GM13976 (cell line): ENCODE data around the gene SMAD2.
"Not testable (repeated sequence)": the region's sequence is repeated elsewhere in the genome, so short reads cannot be mapped to it uniquely, and the experiment has no call there.

Source experiments
- DNase-seq: peaks from one replicate; pipeline ENCODE4 v3.0.0; 2012; ENCODE audit warnings: low spot score
- in situ Hi-C: fragments of 300-500 bp; cut with MboI; formaldehyde crosslinking; loops from one replicate; pipeline ENCODE4 v1.12.0; 2022; ENCODE audit warnings: low sequenced_read_pairs, mixed read lengths, inconsistent platforms; ENCODE audit not compliant: unreplicated experiment
- TF ChIP-seq, protein P1 (sequence below): IDR thresholded peaks from 2 replicates; pipeline ENCODE4 v1.5.1; 2012; ENCODE audit warnings: borderline replicate concordance, mild to moderate bottlenecking; ENCODE audit not compliant: insufficient read depth; ENCODE audit errors: extremely low read depth, missing control alignments, control extremely low read depth

Gene SMAD2

DNA sequence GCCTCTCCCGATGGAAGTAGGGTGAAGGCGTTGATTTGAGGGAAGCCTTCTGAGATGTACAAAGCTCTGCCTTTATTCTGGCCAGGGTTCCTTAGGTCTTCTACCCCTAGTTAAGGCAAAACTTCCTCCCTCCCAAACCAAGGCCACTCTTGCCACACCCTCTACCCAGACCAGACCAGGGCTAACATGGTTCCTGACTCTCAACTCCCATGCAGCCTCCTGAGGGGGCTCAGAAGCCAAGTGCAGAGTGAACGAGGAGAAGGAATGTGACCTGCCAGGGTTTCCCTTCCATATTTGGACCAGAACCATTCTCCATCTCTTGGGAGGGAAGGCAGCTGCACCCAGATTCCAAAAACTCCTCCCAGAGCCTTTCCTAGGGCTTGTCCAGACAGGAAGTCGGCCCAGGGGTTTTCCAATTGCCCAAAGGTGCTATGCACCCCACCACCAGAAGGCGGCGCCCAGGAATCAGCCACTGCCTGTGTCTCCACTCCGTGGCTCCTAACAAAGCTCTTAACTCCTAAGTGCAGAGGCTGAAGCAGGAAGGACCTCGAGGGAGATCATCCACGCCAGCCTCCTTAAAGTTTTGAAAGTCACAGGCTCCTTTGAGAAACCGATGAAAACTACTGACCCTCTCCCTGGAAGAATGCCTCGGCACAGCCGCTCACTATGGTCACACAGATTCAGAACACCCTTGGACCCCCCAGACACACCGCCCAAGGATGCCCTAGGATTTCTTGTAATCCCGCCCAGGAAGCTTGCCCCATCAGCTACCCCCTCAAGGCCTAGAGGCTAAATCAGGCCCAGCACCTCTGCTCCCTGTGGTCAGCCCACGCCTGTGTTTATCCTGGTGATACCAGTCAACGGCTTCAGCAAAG is 157.8 kb downstream of the SMAD2 start:
- in situ Hi-C loops, result loop anchor here (5.0 to 10.0 kb wide), 2 partner anchors 255 to 662 kb away; no protein-coding TSS in a partner anchor
- TF ChIP-seq, protein P1, sequence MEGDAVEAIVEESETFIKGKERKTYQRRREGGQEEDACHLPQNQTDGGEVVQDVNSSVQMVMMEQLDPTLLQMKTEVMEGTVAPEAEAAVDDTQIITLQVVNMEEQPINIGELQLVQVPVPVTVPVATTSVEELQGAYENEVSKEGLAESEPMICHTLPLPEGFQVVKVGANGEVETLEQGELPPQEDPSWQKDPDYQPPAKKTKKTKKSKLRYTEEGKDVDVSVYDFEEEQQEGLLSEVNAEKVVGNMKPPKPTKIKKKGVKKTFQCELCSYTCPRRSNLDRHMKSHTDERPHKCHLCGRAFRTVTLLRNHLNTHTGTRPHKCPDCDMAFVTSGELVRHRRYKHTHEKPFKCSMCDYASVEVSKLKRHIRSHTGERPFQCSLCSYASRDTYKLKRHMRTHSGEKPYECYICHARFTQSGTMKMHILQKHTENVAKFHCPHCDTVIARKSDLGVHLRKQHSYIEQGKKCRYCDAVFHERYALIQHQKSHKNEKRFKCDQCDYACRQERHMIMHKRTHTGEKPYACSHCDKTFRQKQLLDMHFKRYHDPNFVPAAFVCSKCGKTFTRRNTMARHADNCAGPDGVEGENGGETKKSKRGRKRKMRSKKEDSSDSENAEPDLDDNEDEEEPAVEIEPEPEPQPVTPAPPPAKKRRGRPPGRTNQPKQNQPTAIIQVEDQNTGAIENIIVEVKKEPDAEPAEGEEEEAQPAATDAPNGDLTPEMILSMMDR, result peak; percentile 88
- DNase-seq, result peak; percentile 72

DNA sequence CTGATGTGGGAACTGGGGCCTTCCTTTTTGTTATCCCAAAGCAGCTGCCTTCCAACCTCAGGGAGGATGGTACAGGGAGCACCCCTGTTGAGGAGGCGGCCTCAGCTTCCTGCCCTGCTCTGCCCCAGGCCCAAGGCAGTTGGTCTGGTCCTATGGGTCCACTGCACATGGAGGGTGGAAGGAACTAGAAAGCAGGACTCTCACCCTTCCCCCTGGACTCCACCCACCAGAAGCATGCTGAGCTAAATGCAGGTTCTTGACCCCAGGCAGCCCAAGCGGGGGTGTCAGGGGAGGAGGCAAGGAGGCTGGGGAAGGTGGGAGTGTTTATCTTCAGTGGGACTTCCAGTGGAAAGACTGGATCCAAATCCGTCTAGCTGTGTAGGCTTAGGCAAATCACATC is 158.5 kb downstream of the SMAD2 start:
- no peak for DNase-seq
- in situ Hi-C loops, result loop anchor here (5.0 to 10.0 kb wide), 2 partner anchors 255 to 663 kb away; no protein-coding TSS in a partner anchor
- TF ChIP-seq, protein P1, result no peak

DNA sequence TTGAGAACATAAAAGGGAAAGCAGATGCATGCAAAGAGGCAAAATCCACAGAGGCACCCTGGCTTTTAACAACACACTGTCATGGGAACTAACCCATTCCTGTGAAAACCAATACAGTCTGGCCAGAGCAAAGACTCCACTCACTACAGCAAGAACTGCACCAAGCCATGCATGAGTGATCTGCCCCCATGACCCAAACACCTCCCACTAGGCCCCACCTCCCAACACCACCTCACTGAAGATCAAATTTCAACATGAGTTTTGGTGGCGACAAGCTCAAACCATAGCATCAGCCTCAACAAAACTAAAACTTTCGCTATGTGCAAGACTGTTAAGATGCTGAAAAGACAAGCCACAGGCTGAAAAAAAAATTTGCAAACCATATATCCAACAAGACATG is 162.8 kb downstream of the SMAD2 start:
- TF ChIP-seq, protein P1, result no peak
- in situ Hi-C loops, result no loop called here
- no peak for DNase-seq

DNA sequence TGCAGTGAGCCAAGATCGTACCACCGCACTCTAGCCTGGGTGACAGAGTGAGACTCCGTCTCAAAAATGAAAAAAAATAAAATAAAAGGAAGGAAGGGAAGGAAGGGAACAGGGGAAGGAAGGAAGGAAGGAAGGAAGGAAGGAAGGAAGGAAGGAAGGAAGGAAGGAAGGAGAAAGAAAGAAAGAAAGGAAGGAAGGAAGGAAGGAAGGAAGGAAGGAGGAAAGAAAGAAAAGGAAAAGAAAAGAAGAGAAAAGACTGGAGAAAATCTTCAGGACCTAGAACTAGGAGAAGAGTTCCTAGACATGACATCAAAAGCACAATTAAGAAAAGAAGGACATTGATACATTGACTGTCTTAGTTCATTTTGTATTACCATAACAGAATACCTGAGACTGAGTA is 163.3 kb downstream of the SMAD2 start:
- in situ Hi-C loops, DNase-seq: not testable (repeated sequence)
